ENCODE measurements around the gene PTPRN2. TPM values are rescaled to one million over a fixed set of nuclear protein-coding genes. Genes with fewer than 3 reads are reported as not detected.
"Not testable (repeated sequence)": the region's sequence is repeated elsewhere in the genome, so short reads cannot be mapped to it uniquely, and the experiment has no call there.

The PTPRN2 gene
- polyA plus RNA-seq, 1 experiment, result 0.02 TPM

- no peak overlapping the region for H3K4me3 ChIP-seq (ENCODE audit: low read depth, low read length)
- peaks cover 89% of the 10 kb centered on the region for H3K9me3 ChIP-seq (ENCODE audit: control insufficient read depth, insufficient read depth, low read length)
- no peaks in the 10 kb centered on the region for H3K27me3 ChIP-seq (ENCODE audit: control insufficient read depth, insufficient read depth, low read length)
- no peak overlapping the region for H3K27ac ChIP-seq (ENCODE audit: low read depth, low read length)
- ChIA-PET POLR2A (no interaction called here), CTCF (no interaction called here)
- DNase-seq (ENCODE audit: low read depth, low spot score), result no peak
- no peak for TF ChIP-seq CTCF (IDR thresholded peaks at IDR 0.05; ENCODE audit: low read depth, low read length)
Observed at GRCh38 chr7:157903296-157903695, 684.3 kb downstream of the PTPRN2 start.

- H3K27ac ChIP-seq (ENCODE audit: low read depth, low read length); CTCF ChIA-PET; H3K4me3 ChIP-seq (ENCODE audit: low read depth, low read length); H3K27me3 ChIP-seq (ENCODE audit: control insufficient read depth, insufficient read depth, low read length); POLR2A ChIA-PET; DNase-seq (ENCODE audit: low read depth, low spot score): not testable (repeated sequence)
- H3K9me3 ChIP-seq (ENCODE audit: control insufficient read depth, insufficient read depth, low read length), result peaks cover 89% of the 10 kb centered on the region
Observed at GRCh38 chr7:157901816-157902610, 685.6 kb downstream of the PTPRN2 start.

- Histone ChIP-seq H3K4me3 (ENCODE audit: low read depth, low read length) (no peak overlapping the region), H3K9me3 (ENCODE audit: control insufficient read depth, insufficient read depth, low read length) (peaks cover 89% of the 10 kb centered on the region), H3K27me3 (ENCODE audit: control insufficient read depth, insufficient read depth, low read length) (no peaks in the 10 kb centered on the region), H3K27ac (ENCODE audit: low read depth, low read length) (no peak overlapping the region)
- DNase-seq (ENCODE audit: low read depth, low spot score), result no peak
- CTCF ChIA-PET, result no interaction called here
- TF ChIP-seq CTCF (IDR thresholded peaks at IDR 0.05; ENCODE audit: low read depth, low read length), result no peak
- POLR2A ChIA-PET, result no interaction called here
Observed at GRCh38 chr7:157901166-157901565, 686.5 kb downstream of the PTPRN2 start.

- no peak for DNase-seq (ENCODE audit: low read depth, low spot score)
- POLR2A ChIA-PET, result no interaction called here
- Histone ChIP-seq H3K27ac (ENCODE audit: low read depth, low read length) (no peak overlapping the region), H3K4me3 (ENCODE audit: low read depth, low read length) (no peak overlapping the region), H3K27me3 (ENCODE audit: control insufficient read depth, insufficient read depth, low read length) (no peaks in the 10 kb centered on the region), H3K9me3 (ENCODE audit: control insufficient read depth, insufficient read depth, low read length) (peaks cover 89% of the 10 kb centered on the region)
- no peak for TF ChIP-seq CTCF (IDR thresholded peaks at IDR 0.05; ENCODE audit: low read depth, low read length)
- CTCF ChIA-PET, result no interaction called here
Observed at GRCh38 chr7:157900556-157900955, 687.1 kb downstream of the PTPRN2 start.

GRCh38 chr7:157900011-157900410, 687.6 kb downstream of the PTPRN2 start:
- CTCF ChIA-PET, result no interaction called here
- no peaks in the 10 kb centered on the region for H3K27me3 ChIP-seq (ENCODE audit: control insufficient read depth, insufficient read depth, low read length)
- POLR2A ChIA-PET, result no interaction called here
- TF ChIP-seq CTCF (IDR thresholded peaks at IDR 0.05; ENCODE audit: low read depth, low read length), result no peak
- H3K9me3 ChIP-seq (ENCODE audit: control insufficient read depth, insufficient read depth, low read length), result peaks cover 87% of the 10 kb centered on the region
- no peak overlapping the region for H3K4me3 ChIP-seq (ENCODE audit: low read depth, low read length)
- no peak for DNase-seq (ENCODE audit: low read depth, low spot score)
- no peak overlapping the region for H3K27ac ChIP-seq (ENCODE audit: low read depth, low read length)
